ENCODE measurements around the gene IFI27. TPM values are rescaled to one million over a fixed set of nuclear protein-coding genes. Genes with fewer than 3 reads are reported as not detected.

Gene IFI27
- total RNA-seq, 4 donors from 2014 or later: 118 to 502 (median 368) TPM

Other genes starting within 250 kb of the IFI27 start
- gene FAM181A, start 183.4 kb upstream of the IFI27 start, total RNA-seq: not detected
- 1 to 10 TPM in 2 of 4 donors, under 1 TPM in 1, not detected in 1; 0.60 to 2.1 (median 1.8) TPM for gene ASB2, start 134.2 kb upstream of the IFI27 start, total RNA-seq
- not detected for gene CCDC197, start 113.4 kb upstream of the IFI27 start, total RNA-seq
- gene OTUB2, start 84.4 kb upstream of the IFI27 start, total RNA-seq: under 1 TPM in 3 of 4 donors, not detected in 1; 0.21 to 0.66 (median 0.60) TPM
- 100 to 1,000 TPM; 116 to 170 (median 151) TPM for gene DDX24, start 29.5 kb upstream of the IFI27 start, total RNA-seq
- gene IFI27L1, start 29.4 kb upstream of the IFI27 start, total RNA-seq: 10 to 100 TPM in 2 of 4 donors, 1 to 10 TPM in 2; 2.7 to 14.6 (median 7.2) TPM
- 100 to 1,000 TPM in 3 of 4 donors, 10 to 100 TPM in 1; 76.8 to 146 (median 129) TPM for gene IFI27L2, start 18.9 kb downstream of the IFI27 start, total RNA-seq
- gene PPP4R4, start 63.6 kb downstream of the IFI27 start, total RNA-seq: 1 to 10 TPM; 1.2 to 9.0 (median 3.4) TPM
- not detected for gene SERPINA10, start 182.5 kb downstream of the IFI27 start, total RNA-seq
- under 1 TPM in 1 of 4 donors, not detected in 3; 0.63 TPM for gene SERPINA6, start 212.6 kb downstream of the IFI27 start, total RNA-seq